GM23338 (cell line): ENCODE results near the gene ZBP1. TPM values are rescaled to one million over a fixed set of nuclear protein-coding genes. Genes with fewer than 3 reads are reported as not detected.

Source experiments
- ATAC-seq: fragments of 200-7000 bp; cut with Tn5 transposase; 3 replicates; pipeline ENCODE4 v1.9.1; 2020
- DNase-seq: peaks from one replicate; pipeline ENCODE4 v3.0.0-alpha.2; 2015; ENCODE audit warnings: low spot score
- H2AFZ ChIP-seq: fragments of 200-600 bp; sonication (generic); 2 replicates; pipeline ENCODE4 v1.8.0; 2016; ENCODE audit warnings: antibody characterized with exemption, mild to moderate bottlenecking, moderate library complexity
- H3F3A ChIP-seq: fragments of 200-600 bp; sonication (generic); replicated peaks from 2 replicates; pipeline ENCODE4 v1.8.0; 2017; ENCODE audit warnings: antibody characterized with exemption, mixed run types, low read depth
- H3K27ac ChIP-seq: fragments of 200-600 bp; sonication (generic); 2 replicates; pipeline ENCODE4 v1.6.1; 2016; ENCODE audit warnings: low read depth
- H3K27me3 ChIP-seq: fragments of 200-600 bp; sonication (generic); 2 replicates; pipeline ENCODE4 v1.8.0; 2016; ENCODE audit warnings: mild to moderate bottlenecking, mixed run types, moderate library complexity; ENCODE audit not compliant: insufficient read depth
- H3K36me3 ChIP-seq: fragments of 200-600 bp; sonication (generic); 2 replicates; pipeline ENCODE4 v1.8.0; 2016; ENCODE audit warnings: mild to moderate bottlenecking; ENCODE audit not compliant: insufficient read depth
- H3K4me1 ChIP-seq: fragments of 200-600 bp; sonication (generic); 2 replicates; pipeline ENCODE4 v1.8.0; 2016; ENCODE audit warnings: mild to moderate bottlenecking, moderate library complexity; ENCODE audit not compliant: insufficient read depth
- H3K4me2 ChIP-seq: fragments of 200-600 bp; sonication (generic); 2 replicates; pipeline ENCODE4 v1.7.1; 2017; ENCODE audit warnings: mixed run types
- H3K4me3 ChIP-seq: fragments of 200-600 bp; sonication (generic); 2 replicates; pipeline ENCODE4 v1.6.1; 2016; ENCODE audit warnings: mixed run types
- H3K79me2 ChIP-seq: fragments of 200-600 bp; sonication (generic); replicated peaks from 2 replicates; pipeline ENCODE4 v1.8.0; 2017; ENCODE audit warnings: mild to moderate bottlenecking; ENCODE audit not compliant: insufficient read depth
- H3K9me2 ChIP-seq: fragments of 200-600 bp; sonication (generic); 2 replicates; pipeline ENCODE4 v1.8.0; 2017; ENCODE audit not compliant: insufficient read depth
- H4K20me1 ChIP-seq: fragments of 200-600 bp; sonication (generic); replicated peaks from 2 replicates; pipeline ENCODE4 v1.8.0; 2017; ENCODE audit warnings: mild to moderate bottlenecking; ENCODE audit not compliant: insufficient read depth
- H3K27ac Mint-ChIP-seq: 2 replicates; pipeline ENCODE4 v1.8.0; 2020; ENCODE audit warnings: inconsistent platforms, mild to moderate bottlenecking, moderate library complexity, mixed read lengths
- H3K27me3 Mint-ChIP-seq: 3 replicates; pipeline ENCODE4 v1.8.0; 2022; ENCODE audit warnings: low read depth, mild to moderate bottlenecking, moderate library complexity, mixed read lengths, inconsistent platforms; ENCODE audit not compliant: insufficient read depth, poor library complexity
- H3K36me3 Mint-ChIP-seq: 3 replicates; pipeline ENCODE4 v1.8.0; 2021; ENCODE audit warnings: low read depth, mild to moderate bottlenecking, inconsistent platforms, moderate library complexity, mixed read lengths
- H3K4me1 Mint-ChIP-seq: 3 replicates; pipeline ENCODE4 v1.8.0; 2020; ENCODE audit warnings: mild to moderate bottlenecking, inconsistent platforms, mixed read lengths
- H3K4me3 Mint-ChIP-seq: 3 replicates; pipeline ENCODE4 v1.8.0; 2021; ENCODE audit warnings: moderate library complexity, mild to moderate bottlenecking, inconsistent platforms, mixed read lengths
- H3K9me3 Mint-ChIP-seq: 3 replicates; pipeline ENCODE4 v1.8.0; 2020; ENCODE audit warnings: moderate library complexity, mild to moderate bottlenecking, inconsistent platforms, mixed read lengths
- CTCF ChIP-seq, 2 experiments: fragments of 200-600 bp in 1 of 2; sonication (generic) in 1 of 2; conservative IDR thresholded peaks; 2 replicates each; pipeline versions ENCODE4 v1.5.1 to v1.6.1; 2016 to 2017; ENCODE audit warnings: antibody characterized with exemption in 2 of 2, low read depth in 2 of 2, mild to moderate bottlenecking in 2 of 2, moderate library complexity in 1 of 2
- EZH2 ChIP-seq: fragments of 200-600 bp; sonication (generic); IDR thresholded peaks from one replicate; pipeline ENCODE4 v1.8.0; 2017; ENCODE audit warnings: antibody characterized with exemption, mild to moderate bottlenecking, low read depth; ENCODE audit not compliant: unreplicated experiment
- NANOG ChIP-seq: IDR thresholded peaks from 2 replicates; pipeline ENCODE4 v1.6.1; 2016; ENCODE audit warnings: antibody characterized with exemption, borderline replicate concordance
- POLR2AphosphoS5 ChIP-seq: IDR thresholded peaks from 2 replicates; pipeline ENCODE4 v1.6.1; 2016; ENCODE audit warnings: antibody characterized with exemption, low read depth
- REST ChIP-seq: IDR thresholded peaks from one replicate; pipeline ENCODE4 v1.6.1; 2018; ENCODE audit warnings: antibody characterized with exemption; ENCODE audit not compliant: unreplicated experiment
- STAT1 ChIP-seq: IDR thresholded peaks from one replicate; pipeline ENCODE4 v1.6.1; 2016; ENCODE audit warnings: antibody characterized with exemption; ENCODE audit not compliant: unreplicated experiment
- ZNF114 ChIP-seq: fragments of 250-450 bp; sonication (Bioruptor Pico); IDR thresholded peaks from 2 replicates; pipeline ENCODE4 v1.5.0; 2020; ENCODE audit warnings: mild to moderate bottlenecking, moderate library complexity
- ZNF331 ChIP-seq: fragments of 250-450 bp; sonication (Bioruptor Pico); IDR thresholded peaks from 2 replicates; pipeline ENCODE4 v1.5.0; 2020; ENCODE audit warnings: low read depth, mild to moderate bottlenecking, moderate library complexity
- polyA plus RNA-seq: library from polyadenylated mRNA; unstranded; fragments of >200 nt; fragmentation: Nextera tagmentation; extraction: Ambion mirVana; gene quantifications from 2 replicates; pipeline ENCODE4 v1.2.1, GENCODE V29; 2016
- total RNA-seq: library from RNA; depleted of rRNA; stranded (reverse); fragments of >200 nt; shearing (Covaris generic); gene quantifications from 2 replicates; pipeline ENCODE4 v1.2.3, GENCODE V29; 2014

ZBP1 gene
- total and polyA plus RNA-seq, 2 experiments from 2014 or later = not detected

- peaks cover 4% of the 10 kb centered on the region; the same call in 2 of the 3 replicates for H3K4me1 Mint-ChIP-seq
- TF ChIP-seq ZNF114 (no peak), CTCF (conservative IDR thresholded peaks at IDR 0.05; ENCODE audit: low read depth in 2 of 2) (no peak), EZH2 (no peak)
- ATAC-seq = no peak
Measured at GRCh38 chr20:57590485-57591288, 29.5 kb downstream of the ZBP1 start.

GRCh38 chr20:57589728-57590484 is 30.3 kb downstream of the ZBP1 start:
- H3K36me3 ChIP-seq = no peaks in the 10 kb centered on the region
- 0 out of 2 replicates have a peak, but pooled peaks cover 3% of the 10 kb centered on the region for H3F3A ChIP-seq
- H3K4me3 ChIP-seq = no peak overlapping the region
- ATAC-seq (no peak), DNase-seq (peak; percentile 19)
- H3K9me2 ChIP-seq = no peaks in the 10 kb centered on the region
- Mint-ChIP-seq H3K9me3 (peaks cover 12% of the 10 kb centered on the region; the same call in 2 of the 3 replicates), H3K36me3 (no peaks in the 10 kb centered on the region), H3K27ac (no peak overlapping the region), H3K4me3 (no peak overlapping the region), H3K27me3 (peaks cover 13% of the 10 kb centered on the region), H3K4me1 (peaks cover 4% of the 10 kb centered on the region; the same call in 2 of the 3 replicates)
- H3K27ac ChIP-seq = no peak overlapping the region
- H4K20me1 ChIP-seq = no peaks in the 10 kb centered on the region
- H3K27me3 ChIP-seq = no peaks in the 10 kb centered on the region
- no peaks in the 10 kb centered on the region for H3K79me2 ChIP-seq
- no peak overlapping the region for H3K4me2 ChIP-seq
- no peak overlapping the region for H2AFZ ChIP-seq
- no peaks in the 10 kb centered on the region for H3K4me1 ChIP-seq
- TF ChIP-seq STAT1 (no peak), NANOG (no peak), EZH2 (no peak), POLR2AphosphoS5 (no peak), REST (no peak), ZNF331 (CRISPR knock-in tag) (no peak), ZNF114 (no peak)

More at GRCh38 chr20:57590485-57591288, 29.5 kb downstream of the ZBP1 start:
- no peak overlapping the region for H2AFZ ChIP-seq
- no peaks in the 10 kb centered on the region for H3K79me2 ChIP-seq
- H4K20me1 ChIP-seq = no peaks in the 10 kb centered on the region
- peaks cover 11% of the 10 kb centered on the region for H3K27me3 Mint-ChIP-seq
- no peaks in the 10 kb centered on the region for H3K9me2 ChIP-seq
- 0 out of 2 replicates have a peak, but pooled peaks cover 3% of the 10 kb centered on the region for H3F3A ChIP-seq
- no peaks in the 10 kb centered on the region for H3K36me3 ChIP-seq
- no peak for DNase-seq
- H3K36me3 Mint-ChIP-seq = no peaks in the 10 kb centered on the region
- H3K27me3 ChIP-seq = no peaks in the 10 kb centered on the region
- no peak overlapping the region for H3K4me3 ChIP-seq
- no peak overlapping the region for H3K27ac ChIP-seq
- no peak overlapping the region for H3K4me3 Mint-ChIP-seq
- H3K4me1 ChIP-seq = no peaks in the 10 kb centered on the region
- H3K4me2 ChIP-seq = no peak overlapping the region
- peaks cover 12% of the 10 kb centered on the region; the same call in 2 of the 3 replicates for H3K9me3 Mint-ChIP-seq
- no peak overlapping the region for H3K27ac Mint-ChIP-seq
